Ecto neural progenitor cell (in vitro differentiated cells): ENCODE data around the gene MON2.
"Not testable (repeated sequence)": the region's sequence is repeated elsewhere in the genome, so short reads cannot be mapped to it uniquely, and the experiment has no call there.

Source experiments
- DNase-seq: peaks from one replicate; pipeline ENCODE4 v3.0.0-alpha.2; 2018; ENCODE audit warnings: low spot score

The MON2 gene

DNA sequence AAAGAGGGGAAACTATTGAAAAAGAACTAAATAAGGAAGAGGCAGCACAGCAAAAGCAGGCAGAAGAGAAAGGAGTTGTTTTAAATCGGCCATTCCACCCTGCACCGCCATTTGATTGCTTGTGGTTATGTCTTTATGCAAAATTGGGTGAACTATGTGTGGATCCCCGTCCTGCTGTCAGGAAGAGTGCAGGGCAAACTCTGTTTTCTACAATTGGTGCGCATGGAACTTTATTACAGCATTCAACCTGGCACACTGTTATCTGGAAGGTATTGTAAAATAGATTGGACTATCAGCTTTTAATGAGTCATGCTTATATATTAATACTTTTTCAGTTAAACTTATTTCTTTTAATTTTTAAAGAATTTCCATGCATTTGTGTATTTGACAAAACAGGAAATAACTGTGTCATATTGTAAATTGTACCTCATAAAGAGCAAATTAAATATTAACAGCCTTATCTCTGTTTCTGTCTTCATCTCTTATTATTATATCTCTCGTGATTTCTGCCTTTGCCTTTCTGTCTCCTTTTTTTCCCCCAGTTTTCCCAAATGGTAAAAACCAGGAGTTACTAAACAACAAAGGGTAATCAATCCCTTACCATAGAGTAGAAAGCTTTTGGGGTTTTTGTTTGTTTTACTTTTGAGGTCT, 86.4 kb downstream of the MON2 start:
- no peak for DNase-seq

DNA sequence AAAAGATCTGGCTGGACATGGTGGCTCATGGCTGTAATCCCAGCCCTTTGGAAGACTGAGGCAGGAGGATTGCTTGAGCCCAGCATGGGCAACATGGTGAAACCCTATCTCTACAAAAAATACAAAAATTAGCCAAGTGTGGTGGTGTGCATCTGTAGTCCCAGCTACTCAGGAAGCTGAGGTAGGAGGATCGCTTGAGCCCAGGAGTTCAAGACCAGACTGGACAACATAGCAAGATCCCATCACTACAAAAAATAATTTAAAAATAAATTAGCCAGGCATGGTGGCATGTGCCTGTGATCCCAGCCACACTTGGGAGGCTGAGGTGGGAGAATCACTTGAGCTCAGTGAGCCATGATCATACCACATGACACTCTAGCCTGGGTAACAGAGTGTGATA, 92.7 kb downstream of the MON2 start:
- DNase-seq = not testable (repeated sequence)

DNA sequence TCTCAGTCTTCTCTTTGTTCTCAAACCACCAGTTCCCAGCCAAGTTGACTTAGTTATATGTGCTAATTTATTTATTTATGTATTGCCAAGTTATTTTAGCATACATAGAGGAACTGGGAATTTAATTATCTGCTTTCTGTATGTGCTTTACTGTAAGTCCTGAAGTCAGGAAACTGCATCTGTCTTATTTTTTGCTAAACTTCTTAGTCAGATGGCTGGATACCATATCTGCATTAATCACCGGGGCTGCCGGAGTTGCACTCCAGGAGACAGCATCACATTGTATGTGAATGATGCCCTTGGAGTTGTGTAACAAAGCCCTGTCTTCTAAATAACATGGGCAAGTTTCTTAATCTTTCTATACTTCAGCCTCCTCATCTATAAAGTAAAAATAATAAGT, 96.2 kb downstream of the MON2 start:
- no peak for DNase-seq

DNA sequence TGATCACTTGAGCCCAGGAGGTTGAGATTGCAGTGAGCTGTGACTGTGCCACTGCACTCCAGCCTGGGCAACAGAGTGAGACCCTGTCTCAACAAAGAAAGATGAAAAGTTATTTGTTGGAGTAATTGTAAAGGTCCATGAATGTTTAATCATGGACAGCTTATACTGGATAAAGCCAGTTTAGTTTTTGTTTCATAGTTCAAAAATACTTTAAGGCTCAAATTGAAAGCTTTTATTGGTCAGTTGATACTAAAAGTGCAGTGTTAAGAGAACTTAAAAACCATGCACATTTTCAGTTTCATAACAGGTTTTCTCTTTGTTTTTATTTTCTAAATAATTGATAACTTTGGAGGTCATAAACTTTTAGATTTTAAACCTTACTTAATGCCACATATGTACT, 108.4 kb downstream of the MON2 start:
- DNase-seq = no peak

DNA sequence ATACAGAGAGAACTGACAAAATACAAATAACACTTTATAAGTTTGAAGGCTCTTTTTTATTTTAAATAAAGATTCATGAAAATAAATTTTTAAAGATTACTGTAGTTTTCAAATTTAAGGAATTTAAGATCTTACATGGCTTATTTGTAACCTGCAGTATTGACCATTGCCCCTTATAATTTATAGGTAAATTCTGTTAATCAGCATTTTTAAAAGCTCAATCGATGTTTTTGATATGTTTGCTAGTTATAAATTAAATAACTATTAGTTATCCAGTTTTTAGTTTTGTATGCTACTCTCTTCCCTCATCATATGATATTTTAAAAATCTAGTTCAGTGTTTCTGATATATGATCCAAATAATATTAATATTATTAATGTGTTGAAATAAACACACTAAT, 109.9 kb downstream of the MON2 start:
- no peak for DNase-seq

DNA sequence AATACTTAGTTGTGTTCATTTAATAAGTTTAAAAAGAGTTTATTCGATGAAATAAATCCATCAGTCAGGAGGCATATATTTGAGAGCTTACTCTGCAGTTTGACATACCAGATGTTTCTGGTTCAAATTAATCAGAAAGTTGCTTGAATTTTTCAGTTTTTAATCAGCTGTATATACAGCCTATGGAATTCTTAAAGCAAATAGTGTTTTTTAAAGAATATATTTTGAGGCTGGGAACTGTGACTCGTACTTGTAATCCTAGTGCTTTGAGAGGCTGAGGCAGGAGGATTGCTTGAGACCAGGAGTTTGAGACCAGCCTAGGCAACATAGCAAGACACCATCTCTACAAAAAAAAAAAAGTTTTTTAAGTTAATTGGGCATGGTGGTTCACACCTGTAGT, 112.1 kb downstream of the MON2 start:
- no peak for DNase-seq

DNA sequence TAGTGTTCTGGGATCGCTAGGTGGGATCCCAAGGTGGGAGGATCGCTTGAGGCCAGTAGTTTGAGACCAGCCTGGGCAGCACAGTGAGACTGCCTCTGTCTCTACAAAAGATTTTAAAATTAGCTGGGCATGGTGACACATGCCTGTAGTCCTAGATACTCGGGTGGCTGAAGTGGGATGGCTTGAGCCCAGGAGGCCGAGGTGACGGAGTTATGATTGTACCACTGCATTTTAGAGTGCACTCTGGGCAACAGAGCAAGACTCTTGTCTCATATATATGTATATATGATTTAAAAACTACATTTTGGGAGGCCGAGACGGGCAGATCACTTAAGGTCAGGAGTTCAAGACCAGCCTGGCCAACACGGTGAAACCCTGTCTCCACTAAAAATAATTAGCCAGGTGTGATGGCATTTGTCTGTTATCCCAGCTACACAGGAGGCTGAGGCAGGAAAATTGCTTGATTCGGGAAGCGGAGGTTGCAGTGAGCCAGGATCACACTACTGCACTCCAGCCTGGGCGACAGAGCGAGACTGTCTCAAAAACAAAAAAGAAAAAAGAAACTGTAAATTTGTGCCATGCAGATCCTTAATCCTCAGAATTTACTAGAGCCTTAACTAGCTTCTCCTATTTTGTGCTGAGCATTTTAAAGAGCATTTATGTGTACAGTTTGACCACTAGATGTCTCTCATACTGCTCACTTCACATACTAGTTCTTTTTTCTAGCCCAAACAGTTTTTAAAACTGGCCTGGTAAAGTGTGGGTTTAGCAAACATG, 114.8 kb downstream of the MON2 start:
- no peak for DNase-seq

DNA sequence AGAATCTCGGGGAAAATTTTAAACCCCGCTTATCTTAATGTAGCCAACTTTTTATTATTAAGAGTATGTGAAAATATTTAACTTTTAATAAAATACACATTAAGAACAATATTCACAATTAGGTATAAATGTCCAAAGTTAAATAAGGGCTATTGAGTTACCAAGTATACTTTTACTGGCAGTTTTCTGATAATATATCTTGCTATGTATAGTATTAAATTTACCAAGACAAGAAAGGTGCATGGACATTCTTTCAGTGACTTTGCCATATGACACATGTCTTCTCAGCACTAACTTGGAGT, 115.4 kb downstream of the MON2 start:
- DNase-seq = no peak

DNA sequence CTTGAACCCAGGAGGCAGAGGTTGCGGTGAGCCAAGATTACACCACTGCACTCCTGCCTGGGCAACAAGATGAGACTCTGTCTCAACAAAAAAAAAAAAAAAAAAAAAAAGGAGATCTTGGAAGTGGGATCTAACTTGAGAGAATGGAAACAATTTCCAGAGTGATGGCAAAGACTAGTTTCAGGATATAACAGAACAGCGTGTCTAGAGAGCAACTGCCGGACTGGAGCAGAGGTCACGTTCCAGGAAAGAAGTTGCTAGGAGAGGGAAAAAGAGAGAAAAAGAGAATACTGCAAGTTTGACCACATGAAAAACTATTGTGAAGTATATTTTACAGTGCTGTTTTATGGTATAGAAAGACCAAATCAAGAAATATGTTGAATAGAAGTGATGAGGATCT, 118.0 kb downstream of the MON2 start:
- DNase-seq = no peak

DNA sequence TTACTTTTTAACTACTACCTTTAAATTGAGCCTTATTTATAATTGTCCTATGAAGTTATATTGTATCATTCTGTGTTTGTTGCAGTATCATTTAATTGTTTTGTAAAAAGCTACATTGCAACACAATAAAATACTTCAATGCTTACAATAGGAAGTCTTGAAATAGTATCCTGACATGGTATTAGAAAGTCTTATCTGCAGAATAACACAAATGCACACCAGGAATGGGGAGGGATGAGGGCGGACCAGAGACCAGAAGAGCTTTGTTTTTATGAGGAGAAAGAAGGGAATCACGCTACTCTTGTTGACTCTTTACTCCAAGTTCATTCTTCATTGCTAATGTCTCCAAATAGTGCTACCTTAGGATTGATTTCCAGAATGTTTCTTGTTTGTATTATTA, 120.2 kb downstream of the MON2 start:
- DNase-seq = no peak

DNA sequence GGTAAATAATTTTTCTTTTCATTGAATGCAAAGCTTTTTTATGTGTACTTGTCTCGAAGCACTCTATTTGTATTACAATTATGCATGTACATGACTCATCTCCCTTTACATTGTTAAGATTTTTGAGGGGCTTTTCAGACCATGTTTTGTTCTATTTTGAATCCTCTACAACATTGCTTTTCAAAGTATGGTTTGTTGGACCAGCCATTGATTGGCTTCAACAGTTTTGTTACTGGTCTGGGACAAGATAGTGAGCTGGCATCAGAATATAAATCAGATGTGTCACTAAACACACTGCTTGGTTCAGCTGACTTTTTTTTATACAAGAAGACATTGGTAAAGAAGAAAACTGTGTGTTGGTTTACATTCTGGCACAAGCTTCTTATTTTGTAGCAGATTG, 122.3 kb downstream of the MON2 start:
- no peak for DNase-seq

DNA sequence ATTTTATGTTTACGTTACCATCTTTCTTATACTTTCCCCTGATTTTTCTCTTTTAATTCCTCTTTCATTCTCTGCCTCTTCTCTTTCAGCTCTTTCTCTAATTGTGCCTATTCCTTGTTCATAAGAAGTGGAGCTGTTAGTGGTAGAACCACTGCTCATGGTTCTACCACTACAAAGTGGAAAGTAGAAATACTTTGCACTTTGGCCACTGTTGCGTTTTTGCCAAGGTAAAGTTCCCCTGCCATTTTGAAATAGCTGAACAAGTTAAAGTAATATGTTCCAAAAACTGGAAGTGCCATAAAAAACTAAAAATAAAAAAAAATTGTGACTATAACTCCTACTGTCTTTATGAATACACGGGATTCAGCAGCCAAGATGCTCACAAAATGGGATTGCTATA, 130.6 kb downstream of the MON2 start:
- no peak for DNase-seq

DNA sequence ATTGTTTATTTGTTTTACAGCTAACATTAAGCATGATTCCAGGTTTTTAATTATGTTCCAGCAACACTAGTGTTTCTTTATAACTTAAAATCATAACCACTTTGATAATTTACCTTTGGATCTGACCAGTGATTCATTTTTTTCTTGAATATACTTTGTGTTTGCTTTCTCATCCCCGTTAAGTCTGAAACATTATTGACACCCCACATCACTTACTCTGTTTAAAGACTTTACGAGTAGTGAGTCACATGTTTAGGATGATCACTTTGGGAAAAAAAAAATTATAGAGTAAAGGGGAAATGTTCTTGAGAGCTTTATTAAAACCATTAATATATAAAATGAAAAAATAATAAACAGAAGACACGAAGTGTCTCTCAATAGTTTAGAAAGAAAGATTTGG, 132.2 kb downstream of the MON2 start:
- no peak for DNase-seq

DNA sequence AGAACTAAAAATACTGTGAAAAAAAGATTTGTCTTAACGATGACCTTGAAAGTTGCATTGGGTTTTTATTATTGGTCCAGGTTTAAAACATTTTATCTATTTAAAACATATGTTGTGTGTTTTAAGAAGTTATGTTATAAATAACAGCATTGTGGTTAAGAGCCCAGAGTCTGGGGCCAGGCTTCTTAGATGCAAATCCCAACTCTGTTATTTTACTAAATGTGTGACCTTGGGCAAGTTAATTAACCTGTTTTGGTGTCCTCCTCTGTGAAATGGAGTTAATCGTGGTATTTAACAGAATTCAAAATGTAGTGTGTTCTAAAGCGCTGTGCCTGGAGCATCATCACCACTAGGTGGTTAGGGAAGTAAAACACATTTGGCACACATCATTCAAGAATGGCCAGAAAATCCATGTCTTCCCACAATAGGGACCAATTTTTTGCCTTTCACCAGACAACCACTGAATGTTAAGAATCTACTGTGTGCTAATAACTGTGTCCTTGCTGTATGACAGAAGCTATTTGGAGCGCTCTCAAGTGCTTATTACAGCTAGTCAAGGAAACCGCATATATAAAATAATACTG, 133.3 kb downstream of the MON2 start:
- DNase-seq = no peak

DNA sequence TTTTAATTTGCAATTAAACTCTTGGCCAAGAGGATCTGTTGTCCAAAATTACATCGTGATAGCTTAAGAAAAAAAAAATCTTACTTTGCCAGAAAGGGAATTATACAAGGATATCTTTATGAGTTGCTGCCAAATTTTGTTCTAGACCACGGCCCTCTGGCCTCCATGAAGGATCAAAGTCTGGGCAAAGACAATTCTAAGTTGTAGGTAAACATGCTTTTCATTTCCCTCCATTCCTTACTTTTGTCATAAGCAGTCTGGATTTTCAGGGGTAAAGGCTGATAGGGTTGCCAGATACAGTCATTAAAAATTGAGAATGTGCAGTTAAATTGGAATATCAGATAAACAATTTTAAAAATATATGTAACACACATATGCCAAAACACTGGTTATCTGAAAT, 135.1 kb downstream of the MON2 start:
- DNase-seq = no peak

DNA sequence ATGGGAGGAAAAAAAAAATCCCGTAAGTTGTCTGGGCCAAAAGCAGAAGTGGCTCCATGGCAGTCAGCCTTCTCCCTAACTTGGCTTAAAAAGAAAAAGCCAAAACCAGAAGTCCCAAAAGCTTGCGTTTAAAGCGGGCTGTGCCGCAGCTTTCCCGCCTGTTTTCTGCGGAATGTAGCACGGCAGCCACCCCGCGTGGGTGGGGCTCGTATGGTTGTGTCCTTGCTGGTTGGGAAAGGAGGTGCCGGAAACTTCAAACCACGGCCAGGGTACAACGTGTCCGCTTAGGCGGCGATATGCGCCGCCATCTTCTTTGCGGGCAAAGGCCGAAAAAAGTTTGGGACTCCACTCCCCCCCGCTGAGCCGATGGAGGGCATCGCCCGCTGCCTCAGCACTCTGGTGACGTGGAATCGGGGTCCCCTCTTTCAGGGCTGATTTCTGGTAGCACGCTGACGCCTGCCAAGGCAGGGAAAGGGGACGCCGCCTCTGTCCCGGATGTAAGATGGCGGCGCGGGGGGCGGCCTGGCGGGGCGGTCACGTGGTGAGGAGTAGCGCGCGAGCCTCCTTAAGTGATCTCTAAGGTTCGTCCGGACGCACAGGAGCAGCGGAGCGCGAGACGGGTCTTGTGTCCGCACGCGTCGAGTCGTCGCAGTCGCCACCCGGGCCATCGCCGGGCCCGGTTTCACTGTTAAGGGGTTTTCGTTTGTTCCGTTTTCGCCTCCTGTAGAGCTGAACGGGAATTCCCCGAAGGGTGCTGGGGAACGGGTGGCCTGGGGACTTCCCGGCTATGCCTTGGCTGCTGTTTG, 135.8 kb downstream of the MON2 start:
- peak; percentile 97 for DNase-seq

DNA sequence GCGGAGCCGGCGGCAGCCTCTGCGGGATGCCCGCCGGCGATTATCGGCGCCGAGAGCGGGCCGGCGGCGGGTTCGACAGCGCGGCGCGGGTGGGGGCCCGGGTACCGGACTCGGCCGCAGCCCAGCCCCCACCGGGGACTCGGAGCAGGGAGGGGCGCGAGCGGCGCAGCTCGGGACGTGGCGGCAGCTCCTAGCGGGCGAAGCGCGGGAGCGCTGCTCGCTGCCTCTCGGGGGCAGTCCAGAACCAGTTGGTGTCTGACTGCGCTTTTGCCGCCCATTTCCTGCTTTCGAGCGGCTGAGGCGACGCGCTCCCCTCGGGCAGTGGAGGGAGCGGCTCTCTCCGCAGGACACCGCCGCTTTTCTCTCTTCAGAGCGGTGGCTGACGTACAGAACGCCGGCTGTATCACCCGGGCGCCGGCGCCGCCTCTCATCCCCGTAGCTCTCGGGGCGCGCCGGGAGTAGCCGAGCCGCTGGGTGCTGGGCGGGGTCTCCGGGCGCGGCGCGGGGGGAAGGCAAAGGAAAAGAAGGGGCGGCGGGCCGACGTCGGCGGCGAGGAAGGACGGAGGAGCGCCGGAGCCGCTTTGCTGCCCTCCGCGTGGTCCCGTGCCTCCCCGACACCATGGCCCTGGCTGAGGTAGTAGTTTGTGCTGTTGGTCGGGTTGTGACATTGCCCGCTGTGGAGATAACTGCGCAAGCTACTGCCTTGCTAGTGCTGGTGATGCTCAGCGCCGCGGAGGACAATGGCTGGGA, 136.6 kb downstream of the MON2 start:
- DNase-seq = peak; percentile 94

DNA sequence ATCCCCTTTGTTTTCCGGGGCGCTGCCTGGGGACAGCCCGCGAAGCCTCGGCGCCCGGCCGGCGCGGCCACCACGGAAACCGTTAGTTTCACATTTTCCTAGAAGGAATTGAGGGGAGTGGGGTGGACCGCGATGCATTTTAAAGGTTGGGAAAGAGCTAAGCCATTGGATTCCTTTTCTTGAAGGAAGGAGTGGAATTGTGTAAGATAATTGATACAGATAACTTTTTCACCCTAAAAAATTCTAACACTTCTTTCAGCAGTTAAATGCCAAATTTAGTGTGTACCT, 137.1 kb downstream of the MON2 start:
- DNase-seq = no peak

DNA sequence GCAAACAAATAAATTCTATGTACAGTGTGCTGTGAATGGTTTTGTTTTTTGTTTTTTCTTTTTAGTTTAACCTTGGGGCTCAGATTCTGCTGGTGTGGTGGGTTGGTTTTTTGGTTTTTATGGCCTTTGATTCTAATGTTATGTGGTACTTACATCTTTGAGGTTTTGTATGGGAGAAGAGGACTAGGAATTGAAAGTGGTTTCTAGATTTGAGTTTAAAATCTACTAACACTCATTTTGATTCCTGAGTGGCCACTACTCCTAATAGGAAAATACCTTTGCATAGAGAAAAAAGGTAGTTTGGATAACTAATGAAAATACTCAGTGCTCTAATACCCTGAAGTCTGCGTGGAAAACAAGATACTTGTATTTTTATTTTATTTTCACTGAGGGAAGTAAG, 137.7 kb downstream of the MON2 start:
- no peak for DNase-seq

DNA sequence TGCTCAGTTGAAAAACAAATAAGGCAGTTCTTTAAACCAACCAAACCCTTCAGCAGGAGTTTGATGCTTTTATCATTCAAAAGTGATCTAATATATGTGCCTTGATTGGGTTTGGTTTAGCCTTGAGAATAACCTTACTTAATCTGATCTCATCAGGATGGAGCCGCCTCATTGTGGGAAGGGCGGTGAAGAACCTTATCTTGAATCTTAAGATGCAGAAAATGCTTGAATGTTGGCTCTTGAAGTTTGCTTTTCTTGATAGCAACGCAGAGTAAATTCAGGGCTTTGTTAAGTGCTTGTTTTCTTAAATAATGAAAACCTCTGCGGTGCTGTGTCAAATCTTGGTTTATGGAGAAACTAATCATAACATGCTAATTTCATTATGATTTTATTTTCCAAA, 138.2 kb downstream of the MON2 start:
- DNase-seq = no peak

DNA sequence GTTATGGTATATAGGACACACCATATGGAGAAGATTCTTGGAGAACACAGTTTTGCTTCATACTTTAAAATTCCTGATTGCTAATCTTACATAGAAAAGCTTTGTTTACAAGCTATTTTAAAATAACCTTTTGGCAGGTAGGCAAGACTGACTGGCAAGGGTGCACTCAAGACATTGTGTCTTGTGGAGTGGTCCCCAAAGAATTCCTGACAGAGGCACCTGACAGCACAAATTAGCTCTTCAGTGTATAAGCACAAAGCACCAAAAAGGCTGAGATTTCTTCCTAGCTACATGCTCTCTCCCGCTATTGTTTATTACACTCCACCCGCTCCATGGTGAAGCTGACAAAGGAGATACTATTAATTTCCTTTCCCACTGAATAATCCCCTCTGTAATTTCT, 139.4 kb downstream of the MON2 start:
- DNase-seq = no peak

DNA sequence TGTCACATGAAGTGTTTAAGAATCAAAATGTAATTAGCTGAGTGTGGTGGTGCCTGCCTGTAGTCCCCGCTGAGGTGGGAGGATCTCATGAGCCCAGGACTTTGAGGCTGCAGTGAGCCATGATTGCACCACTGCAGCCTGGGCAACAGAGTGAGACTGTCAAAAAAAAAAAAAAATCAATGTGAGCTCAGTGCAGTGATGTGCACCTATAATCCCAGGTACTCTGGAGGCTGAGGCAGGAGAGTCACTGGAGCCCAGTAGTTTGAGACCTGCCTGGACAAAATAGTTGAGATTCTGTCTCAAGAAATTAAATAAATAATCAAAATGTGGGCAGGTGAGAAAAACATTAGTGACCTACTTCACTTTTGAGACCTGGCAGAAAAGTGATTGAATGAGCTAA, 140.0 kb downstream of the MON2 start:
- DNase-seq = no peak

DNA sequence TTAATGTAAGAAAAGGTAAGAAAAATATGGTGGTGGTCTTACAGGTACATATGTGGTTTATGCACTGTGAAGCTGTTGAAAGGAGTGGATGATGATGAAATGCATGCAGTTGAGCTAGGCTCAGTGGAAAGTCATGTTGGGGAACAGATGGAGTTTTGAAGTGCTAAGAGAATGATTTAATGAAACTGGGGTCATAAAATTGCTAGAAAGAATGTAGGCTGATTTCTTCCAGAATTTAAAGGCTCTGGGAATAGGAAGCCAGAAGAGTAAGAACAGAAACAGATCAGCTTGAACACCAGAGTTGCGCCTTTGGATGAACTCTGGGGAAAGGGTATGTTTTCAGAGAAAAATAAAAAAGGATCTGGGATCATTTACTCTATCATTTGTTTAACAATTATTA, 146.5 kb downstream of the MON2 start:
- DNase-seq = no peak
